Neural cell (in vitro differentiated cells): ENCODE measurements around the gene ARMH3.

Source experiments
- CTCF ChIP-seq: fragments of 450-650 bp; IDR thresholded peaks from 2 replicates; pipeline ENCODE4 v1.5.1; 2014; ENCODE audit warnings: antibody characterized with exemption, mild to moderate bottlenecking, moderate library complexity; ENCODE audit not compliant: poor library complexity, severe bottlenecking
- EP300 ChIP-seq: fragments of 450-650 bp; conservative IDR thresholded peaks from 2 replicates; pipeline ENCODE4 v1.6.1; 2014; ENCODE audit warnings: antibody characterized with exemption, mild to moderate bottlenecking, moderate library complexity; ENCODE audit not compliant: poor library complexity, severe bottlenecking
- EZH2 ChIP-seq: fragments of 200-600, 300-800 bp; shearing (Covaris generic), sonication (generic); IDR thresholded peaks from 2 replicates; pipeline ENCODE4 v1.6.1; 2014; ENCODE audit warnings: antibody characterized with exemption, low read length, borderline replicate concordance, mild to moderate bottlenecking; ENCODE audit not compliant: insufficient read depth, poor library complexity, severe bottlenecking
- MXI1 ChIP-seq: fragments of 450-650 bp; conservative IDR thresholded peaks from 2 replicates; pipeline ENCODE4 v1.6.1; 2014; ENCODE audit warnings: antibody characterized with exemption, mild to moderate bottlenecking; ENCODE audit not compliant: poor library complexity, severe bottlenecking
- POLR2AphosphoS5 ChIP-seq: IDR thresholded peaks from 2 replicates; pipeline ENCODE4 v1.6.1; 2012
- SMC3 ChIP-seq: fragments of 450-650 bp; conservative IDR thresholded peaks from 2 replicates; pipeline ENCODE4 v1.6.1; 2014; ENCODE audit warnings: antibody characterized with exemption, mild to moderate bottlenecking, moderate library complexity; ENCODE audit not compliant: poor library complexity

DNA sequence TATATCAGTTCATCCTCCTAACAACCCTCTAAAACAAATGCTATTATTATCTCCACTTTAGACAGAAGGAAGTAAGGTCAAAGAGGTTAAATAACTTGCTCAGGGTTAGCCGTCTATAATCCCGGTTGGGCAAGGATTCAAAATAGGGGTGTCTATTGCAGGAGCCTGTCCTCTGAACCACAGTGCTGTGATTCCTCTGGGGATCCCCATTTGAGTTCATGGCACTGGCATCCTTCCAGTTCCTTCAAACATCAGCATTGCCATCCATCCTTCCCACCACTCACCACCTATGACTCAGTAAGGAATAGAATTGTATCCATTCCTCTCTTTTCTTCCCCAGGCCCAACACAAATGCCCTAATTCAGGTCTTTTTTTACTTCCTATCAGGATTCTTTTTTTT lies 34.8 kb upstream of the ARMH3 start:
- TF ChIP-seq EZH2, result no peak
- no peak for TF ChIP-seq MXI1
- no peak for TF ChIP-seq CTCF
- TF ChIP-seq POLR2AphosphoS5, result no peak
- no peak for TF ChIP-seq EP300
- TF ChIP-seq SMC3, result no peak
